GM12878 (cell line): ENCODE results near the gene SLC4A3. TPM values are rescaled to one million over a fixed set of nuclear protein-coding genes. Genes with fewer than 3 reads are reported as not detected.

Experiments
- ATF7 ChIP-seq: fragments of 450-650 bp; IDR thresholded peaks from 2 replicates; pipeline ENCODE4 v1.6.1; 2016; ENCODE audit warnings: low read depth, mild to moderate bottlenecking
- CEBPB ChIP-seq, 2 experiments: fragments of 150-350 bp in 1 of 2; IDR thresholded peaks; 2 replicates each; pipeline ENCODE4 v1.6.1; 2012 to 2014; ENCODE audit warnings: low read depth in 2 of 2, low read length in 2 of 2, borderline replicate concordance in 1 of 2, inconsistent platforms in 1 of 2
- CEBPZ ChIP-seq: fragments of 150-350 bp; IDR thresholded peaks from 2 replicates; pipeline ENCODE4 v1.6.1; 2016; ENCODE audit warnings: low read depth, low read length
- CHD2 ChIP-seq: IDR thresholded peaks from 2 replicates; pipeline ENCODE4 v1.6.1; 2011; ENCODE audit warnings: low read depth, low read length, improper control_type of control experiment, borderline replicate concordance
- EZH2 ChIP-seq: IDR thresholded peaks from 2 replicates; pipeline ENCODE4 v1.6.1; 2012; ENCODE audit warnings: low read depth, mild to moderate bottlenecking, control low read depth, inconsistent platforms, low read length, borderline replicate concordance; ENCODE audit not compliant: control insufficient read depth
- HSF1 ChIP-seq: fragments of 150-350 bp; IDR thresholded peaks from 2 replicates; pipeline ENCODE4 v1.6.1; 2014; ENCODE audit warnings: mild to moderate bottlenecking, low read depth, low read length
- IKZF2 ChIP-seq, 2 experiments: fragments of 450-650 bp; IDR thresholded peaks; 2 replicates each; pipeline ENCODE4 v1.6.1; 2017; ENCODE audit warnings: mild to moderate bottlenecking in 2 of 2, moderate library complexity in 2 of 2
- KLF5 ChIP-seq: fragments of 450-650 bp; IDR thresholded peaks from 2 replicates; pipeline ENCODE4 v1.6.1; 2014; ENCODE audit warnings: mild to moderate bottlenecking; ENCODE audit not compliant: partially characterized antibody
- MTA3 ChIP-seq: IDR thresholded peaks from 2 replicates; pipeline ENCODE4 v1.6.1; 2012; ENCODE audit warnings: low read length, inconsistent platforms, borderline replicate concordance
- PAX5 ChIP-seq: IDR thresholded peaks from 2 replicates; pipeline ENCODE4 v1.6.1; 2011; ENCODE audit warnings: low read depth, low read length, borderline replicate concordance
- POLR2A ChIP-seq: IDR thresholded peaks from 2 replicates; pipeline ENCODE4 v1.6.1; 2011; ENCODE audit warnings: low read depth, mild to moderate bottlenecking, low read length
- POU2F2 ChIP-seq: IDR thresholded peaks from 3 replicates; pipeline ENCODE4 v1.6.1; 2011; ENCODE audit warnings: low read depth, mild to moderate bottlenecking, low read length, borderline replicate concordance
- RB1 ChIP-seq: fragments of 450-650 bp; formaldehyde crosslinking; IDR thresholded peaks from 2 replicates; pipeline ENCODE4 v1.6.1; 2017; ENCODE audit warnings: mild to moderate bottlenecking, borderline replicate concordance
- RUNX3 ChIP-seq: IDR thresholded peaks from 2 replicates; pipeline ENCODE4 v1.6.1; 2012; ENCODE audit warnings: low read length, inconsistent platforms
- TBL1XR1 ChIP-seq: IDR thresholded peaks from 2 replicates; pipeline ENCODE4 v1.6.1; 2012; ENCODE audit warnings: low read depth, low read length, improper control_type of control experiment
- YY1 ChIP-seq: IDR thresholded peaks from 2 replicates; pipeline ENCODE4 v1.6.1; 2011; ENCODE audit warnings: low read depth, mild to moderate bottlenecking, low read length
- polyA plus RNA-seq, 11 experiments: library from polyadenylated mRNA; depleted of rRNA in 4 of 11; unstranded in 6 of 11; stranded (reverse) in 5 of 11; fragments of >200 nt; fragmentation: Nextera tagmentation in 4 of 11; fragmentation: Illumina TruSeq in 1 of 11; extraction: Ambion mirVana in 4 of 11; extraction: Trizol in 1 of 11; gene quantifications; 1 replicate in 1 of 11; 2 replicates in 10 of 11; pipeline versions ENCODE4 v1.2.1 to v1.2.3, GENCODE V29; 2011 to 2016; ENCODE audit warnings: inconsistent platforms in 2 of 11, missing spikeins in 2 of 11, low read depth in 1 of 11
- total RNA-seq, 4 experiments: library from RNA; depleted of rRNA in 3 of 4; stranded (reverse); fragments of >200 nt in 3 of 4; fragmentation: Illumina TruSeq in 1 of 4; extraction: Trizol in 1 of 4; gene quantifications; 2 replicates each; pipeline versions ENCODE4 v1.2.1 to v1.2.3, GENCODE V29; 2013 to 2021
- TF ChIP-seq, protein P1 (sequence below): fragments of 450-650 bp; IDR thresholded peaks from 2 replicates; pipeline ENCODE4 v1.6.1; 2017; ENCODE audit warnings: mild to moderate bottlenecking, moderate library complexity
- TF ChIP-seq, protein P2 (sequence below): fragments of 450-650 bp; IDR thresholded peaks from 2 replicates; pipeline ENCODE4 v1.6.1; 2018; ENCODE audit warnings: borderline replicate concordance, mild to moderate bottlenecking; ENCODE audit not compliant: partially characterized antibody

Gene SLC4A3
- total and polyA plus RNA-seq, 10 of the 15 experiments (the other 5 are each of a cell fraction or from before 2014, with no cell fraction given): 0.05 to 0.08 TPM; not detected in 8

DNA sequence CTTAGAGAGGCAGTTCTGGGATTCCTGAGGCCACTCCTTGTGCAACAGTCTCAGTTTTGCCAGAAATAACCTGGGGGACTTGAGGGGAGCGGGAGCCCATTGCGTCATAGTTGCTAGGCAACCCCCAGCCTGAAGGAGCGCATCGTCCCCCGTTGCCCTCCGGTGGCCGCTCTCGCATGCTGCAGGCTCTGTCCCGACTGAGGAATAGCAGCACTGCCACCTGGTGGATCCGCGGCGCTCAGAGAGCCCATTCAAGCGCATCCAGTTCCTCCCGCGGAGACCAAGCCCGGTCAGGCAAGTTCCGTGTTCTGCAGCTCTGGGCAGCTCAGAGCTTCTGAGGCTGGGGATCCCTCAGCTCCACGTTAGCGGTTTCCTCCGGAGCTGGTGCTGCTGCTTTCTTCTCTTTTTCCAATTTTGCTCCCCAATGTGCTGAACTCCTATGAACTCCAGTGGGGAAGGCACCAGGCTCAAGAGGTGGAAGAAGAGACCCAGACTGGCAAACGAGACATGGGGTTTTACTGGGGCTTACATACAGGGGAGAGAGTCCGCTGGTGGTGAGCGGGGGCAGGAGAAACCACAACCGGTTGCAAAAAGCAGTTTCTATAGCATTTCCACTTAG lies 15.1 kb downstream of the SLC4A3 start (continued):
- TF ChIP-seq CEBPZ (peak; percentile 38; the same call in 1 of the 2 replicates), RB1 (peak; percentile 84; the same call in 1 of the 2 replicates), ATF7 (peak; percentile 73), PAX5 (peak; percentile 100), TBL1XR1 (0 out of 2 replicates have a peak, but pooled peaks have one; percentile 57), MTA3 (no peak), HSF1 (0 out of 2 replicates have a peak, but pooled peaks have one; percentile 52), RUNX3 (peak; percentile 81; the same call in 1 of the 2 replicates), CHD2 (peak; percentile 80), IKZF2 (IDR thresholded peaks at IDR 0.05) (peak in 1 of 2 experiments; percentile 36; a peak in 2 of 4 replicates), EZH2 (no peak), YY1 (peak; percentile 79; the same call in 1 of the 2 replicates), KLF5 (peak; percentile 42), POU2F2 (peak; percentile 88), CEBPB (IDR thresholded peaks at IDR 0.05; ENCODE audit: borderline replicate concordance in 1 of 2, low read depth in 2 of 2, low read length in 2 of 2) (peak in 1 of 2 experiments; percentile 63; a peak in 1 of 4 replicates), POLR2A (0 out of 2 replicates have a peak, but pooled peaks have one; percentile 38)
- TF ChIP-seq, protein P1, sequence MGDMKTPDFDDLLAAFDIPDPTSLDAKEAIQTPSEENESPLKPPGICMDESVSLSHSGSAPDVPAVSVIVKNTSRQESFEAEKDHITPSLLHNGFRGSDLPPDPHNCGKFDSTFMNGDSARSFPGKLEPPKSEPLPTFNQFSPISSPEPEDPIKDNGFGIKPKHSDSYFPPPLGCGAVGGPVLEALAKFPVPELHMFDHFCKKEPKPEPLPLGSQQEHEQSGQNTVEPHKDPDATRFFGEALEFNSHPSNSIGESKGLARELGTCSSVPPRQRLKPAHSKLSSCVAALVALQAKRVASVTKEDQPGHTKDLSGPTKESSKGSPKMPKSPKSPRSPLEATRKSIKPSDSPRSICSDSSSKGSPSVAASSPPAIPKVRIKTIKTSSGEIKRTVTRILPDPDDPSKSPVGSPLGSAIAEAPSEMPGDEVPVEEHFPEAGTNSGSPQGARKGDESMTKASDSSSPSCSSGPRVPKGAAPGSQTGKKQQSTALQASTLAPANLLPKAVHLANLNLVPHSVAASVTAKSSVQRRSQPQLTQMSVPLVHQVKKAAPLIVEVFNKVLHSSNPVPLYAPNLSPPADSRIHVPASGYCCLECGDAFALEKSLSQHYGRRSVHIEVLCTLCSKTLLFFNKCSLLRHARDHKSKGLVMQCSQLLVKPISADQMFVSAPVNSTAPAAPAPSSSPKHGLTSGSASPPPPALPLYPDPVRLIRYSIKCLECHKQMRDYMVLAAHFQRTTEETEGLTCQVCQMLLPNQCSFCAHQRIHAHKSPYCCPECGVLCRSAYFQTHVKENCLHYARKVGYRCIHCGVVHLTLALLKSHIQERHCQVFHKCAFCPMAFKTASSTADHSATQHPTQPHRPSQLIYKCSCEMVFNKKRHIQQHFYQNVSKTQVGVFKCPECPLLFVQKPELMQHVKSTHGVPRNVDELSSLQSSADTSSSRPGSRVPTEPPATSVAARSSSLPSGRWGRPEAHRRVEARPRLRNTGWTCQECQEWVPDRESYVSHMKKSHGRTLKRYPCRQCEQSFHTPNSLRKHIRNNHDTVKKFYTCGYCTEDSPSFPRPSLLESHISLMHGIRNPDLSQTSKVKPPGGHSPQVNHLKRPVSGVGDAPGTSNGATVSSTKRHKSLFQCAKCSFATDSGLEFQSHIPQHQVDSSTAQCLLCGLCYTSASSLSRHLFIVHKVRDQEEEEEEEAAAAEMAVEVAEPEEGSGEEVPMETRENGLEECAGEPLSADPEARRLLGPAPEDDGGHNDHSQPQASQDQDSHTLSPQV: peak; percentile 87; the same call in 1 of the 2 replicates
- TF ChIP-seq, protein P2, sequence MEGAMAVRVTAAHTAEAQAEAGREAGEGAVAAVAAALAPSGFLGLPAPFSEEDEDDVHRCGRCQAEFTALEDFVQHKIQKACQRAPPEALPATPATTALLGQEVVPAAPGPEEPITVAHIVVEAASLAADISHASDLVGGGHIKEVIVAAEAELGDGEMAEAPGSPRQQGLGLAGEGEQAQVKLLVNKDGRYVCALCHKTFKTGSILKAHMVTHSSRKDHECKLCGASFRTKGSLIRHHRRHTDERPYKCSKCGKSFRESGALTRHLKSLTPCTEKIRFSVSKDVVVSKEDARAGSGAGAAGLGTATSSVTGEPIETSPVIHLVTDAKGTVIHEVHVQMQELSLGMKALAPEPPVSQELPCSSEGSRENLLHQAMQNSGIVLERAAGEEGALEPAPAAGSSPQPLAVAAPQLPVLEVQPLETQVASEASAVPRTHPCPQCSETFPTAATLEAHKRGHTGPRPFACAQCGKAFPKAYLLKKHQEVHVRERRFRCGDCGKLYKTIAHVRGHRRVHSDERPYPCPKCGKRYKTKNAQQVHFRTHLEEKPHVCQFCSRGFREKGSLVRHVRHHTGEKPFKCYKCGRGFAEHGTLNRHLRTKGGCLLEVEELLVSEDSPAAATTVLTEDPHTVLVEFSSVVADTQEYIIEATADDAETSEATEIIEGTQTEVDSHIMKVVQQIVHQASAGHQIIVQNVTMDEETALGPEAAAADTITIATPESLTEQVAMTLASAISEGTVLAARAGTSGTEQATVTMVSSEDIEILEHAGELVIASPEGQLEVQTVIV: peak; percentile 21
